Jurkat, Clone E6-1 (cell line): ENCODE results near the gene NSMF.

Experiments used
- DNase-seq: peaks from one replicate; pipeline ENCODE4 v3.0.0-alpha.2; 2011; ENCODE audit warnings: low read depth, low spot score
- H3K4me3 ChIP-seq: 2 replicates; pipeline ENCODE4 v1.5.1; 2011; ENCODE audit warnings: mild to moderate bottlenecking, low read length, control low read depth, moderate library complexity

NSMF gene

DNA sequence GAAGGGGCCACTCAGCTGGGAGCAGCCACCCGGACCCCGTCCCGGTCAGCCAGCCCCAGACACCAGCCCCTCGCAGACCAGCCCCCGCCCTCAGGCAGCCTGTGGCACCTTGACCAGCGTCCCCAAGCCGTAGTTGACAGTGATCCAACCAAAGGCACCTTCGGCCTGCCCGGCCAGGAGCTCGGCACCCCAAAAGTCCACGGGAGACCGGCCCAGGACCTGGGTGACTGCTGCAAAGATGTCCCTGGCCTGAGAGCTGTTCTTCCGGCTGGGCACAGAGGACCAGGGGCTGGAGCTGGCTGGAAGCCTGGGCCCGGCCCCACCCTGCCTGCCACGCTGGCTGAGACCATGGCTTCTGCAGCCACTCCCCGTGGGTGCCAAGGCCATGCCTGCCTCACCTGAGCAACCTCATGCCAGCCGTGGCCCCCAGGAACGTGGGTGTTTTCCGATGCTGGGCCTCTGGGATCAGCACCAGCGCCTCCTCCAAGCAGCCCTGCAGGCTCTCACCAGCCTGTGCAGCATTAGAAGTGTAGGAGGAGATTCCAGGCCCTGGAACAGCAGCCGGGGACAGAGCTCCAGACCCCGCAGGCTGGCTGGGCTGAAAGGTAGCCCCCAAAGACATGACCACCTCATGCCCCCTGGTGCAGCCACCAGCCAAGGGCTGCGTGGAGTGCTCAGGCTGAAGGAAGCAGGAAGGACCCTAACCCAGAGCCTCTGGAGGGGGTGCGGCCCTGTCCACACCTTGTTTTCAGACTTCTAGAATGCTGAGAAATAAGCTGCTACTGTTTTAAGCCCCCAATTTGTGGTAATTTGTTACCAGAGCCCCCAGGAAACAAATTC, 22.2 kb downstream of the NSMF start:
- no peak for DNase-seq
- H3K4me3 ChIP-seq, result no peak overlapping the region

DNA sequence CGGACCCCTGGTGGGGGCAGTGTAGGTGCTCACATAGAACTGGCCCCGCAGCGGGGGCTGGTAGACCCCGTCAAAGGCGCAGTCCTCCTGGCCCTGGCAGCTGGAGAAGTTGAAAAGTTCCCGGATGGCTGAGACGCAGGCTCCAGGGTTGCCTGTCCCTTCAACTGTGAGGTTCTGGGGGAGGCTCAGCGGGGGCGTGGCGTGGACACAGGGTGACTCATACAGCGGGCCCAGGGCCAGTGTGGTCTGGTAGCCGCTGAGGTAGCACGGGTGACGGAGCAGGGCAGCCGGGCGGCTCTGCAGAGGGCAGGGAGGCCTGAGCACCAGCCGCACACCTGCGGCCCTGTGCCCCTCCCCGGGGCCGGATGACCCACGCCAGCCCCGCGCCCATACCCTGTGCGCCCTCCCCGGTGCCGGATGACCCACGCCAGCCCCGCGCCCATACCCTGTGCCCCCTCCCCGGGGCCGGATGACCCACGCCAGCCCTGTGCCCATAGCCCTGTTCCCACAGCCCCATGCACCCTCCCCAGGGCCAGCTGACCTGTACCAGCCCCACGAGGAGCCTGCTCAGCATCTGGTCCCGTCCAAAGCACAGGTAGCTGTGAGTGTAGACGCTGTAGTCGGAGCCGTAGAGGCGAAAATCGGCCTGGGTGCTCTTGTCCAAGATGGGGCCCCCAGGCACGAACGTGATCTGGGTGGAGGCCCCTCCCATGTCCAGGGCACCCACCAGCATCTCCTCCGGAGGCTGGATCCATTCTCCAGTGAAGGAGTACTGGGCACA, 23.0 kb downstream of the NSMF start:
- H3K4me3 ChIP-seq, result no peak overlapping the region
- DNase-seq, result no peak

DNA sequence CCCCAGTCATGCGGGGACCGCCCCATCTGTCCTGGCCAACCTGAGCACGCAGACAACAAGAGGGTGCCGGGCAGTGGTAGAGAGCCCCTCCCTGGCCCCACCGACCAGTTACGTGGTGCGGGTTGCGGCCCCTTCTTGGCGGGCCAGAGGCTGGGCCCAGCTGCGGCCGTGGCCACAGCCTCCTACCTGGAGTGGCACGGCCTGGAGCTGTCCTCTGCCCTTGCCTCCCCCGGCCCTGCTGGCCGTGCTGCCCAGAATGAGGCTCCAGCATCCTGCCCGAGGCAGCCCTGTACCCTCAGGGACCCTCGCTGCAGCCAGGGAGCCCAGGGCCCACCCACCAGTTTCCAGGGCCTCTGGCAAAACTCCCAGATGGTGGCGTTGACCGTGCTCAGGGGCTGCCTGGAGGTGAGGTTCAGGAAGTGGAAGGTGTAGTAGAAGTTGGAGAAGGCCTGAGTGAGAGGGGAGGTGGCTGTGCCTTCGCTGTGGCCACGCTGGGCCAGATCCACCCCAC, 23.7 kb downstream of the NSMF start:
- no peak for DNase-seq
- no peak overlapping the region for H3K4me3 ChIP-seq

DNA sequence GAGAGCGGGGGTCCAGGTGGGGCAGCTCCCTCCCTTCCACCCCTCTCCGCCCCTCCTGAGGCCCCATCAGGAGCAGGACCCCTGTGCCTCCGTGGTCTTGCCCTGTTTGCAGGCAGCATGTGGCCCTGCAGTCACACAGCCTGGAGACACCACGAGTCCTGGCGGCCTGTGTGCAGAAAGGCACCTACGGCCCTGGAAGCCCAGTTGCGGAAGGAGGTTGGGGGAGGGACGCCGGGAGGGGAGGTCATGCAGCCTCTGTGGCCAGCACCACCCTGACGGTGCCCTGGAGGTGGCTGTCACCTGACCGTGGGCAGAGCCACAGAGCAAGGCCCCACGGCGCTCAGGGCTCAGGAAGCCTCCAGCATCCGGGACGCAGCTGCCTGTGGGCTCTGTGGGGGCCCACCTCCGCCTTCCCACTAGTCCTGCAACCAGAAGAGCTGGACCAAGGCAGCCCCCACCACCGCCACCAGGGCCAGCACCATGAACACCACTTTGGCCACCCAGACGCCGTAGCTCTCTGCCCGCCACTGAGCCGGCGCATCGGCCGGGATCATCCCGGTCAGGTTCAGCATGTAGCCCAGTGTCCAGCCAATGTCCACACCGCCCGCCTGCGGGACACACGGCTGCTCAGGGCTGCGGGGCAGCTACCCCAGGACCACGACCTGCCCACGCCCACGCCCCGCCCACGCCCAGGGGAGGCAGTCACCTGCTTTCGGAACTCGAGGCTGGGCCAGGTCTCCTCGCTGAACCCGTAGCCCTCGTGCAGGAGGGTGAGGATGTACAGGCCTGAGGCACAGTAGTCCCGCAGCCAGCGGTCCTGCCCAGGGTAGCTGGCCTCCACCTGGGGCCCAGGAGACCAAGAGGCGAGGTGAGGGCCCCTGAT, 24.4 kb downstream of the NSMF start:
- DNase-seq, result no peak
- H3K4me3 ChIP-seq, result no peak overlapping the region

DNA sequence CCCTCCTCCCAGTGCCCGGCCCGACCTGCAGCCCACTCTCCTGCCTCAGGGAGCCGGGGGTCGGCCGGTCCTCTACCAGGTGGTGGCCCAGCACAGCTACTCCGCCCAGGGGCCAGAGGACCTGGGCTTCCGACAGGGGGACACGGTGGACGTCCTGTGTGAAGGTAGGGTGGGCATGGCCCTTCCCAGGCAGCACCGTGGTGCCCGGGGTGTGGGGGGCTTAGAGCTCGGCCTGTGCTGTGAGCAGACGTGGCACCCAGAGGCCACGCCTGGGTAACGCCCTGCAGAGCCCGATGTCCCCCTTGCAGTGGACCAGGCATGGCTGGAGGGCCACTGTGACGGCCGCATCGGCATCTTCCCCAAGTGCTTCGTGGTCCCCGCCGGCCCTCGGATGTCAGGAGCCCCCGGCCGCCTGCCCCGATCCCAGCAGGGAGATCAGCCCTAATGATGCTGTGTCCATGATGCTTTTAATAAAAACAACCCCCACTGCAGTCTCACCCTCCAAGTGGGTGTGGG, 25.2 kb downstream of the NSMF start:
- H3K4me3 ChIP-seq, result no peak overlapping the region
- no peak for DNase-seq

DNA sequence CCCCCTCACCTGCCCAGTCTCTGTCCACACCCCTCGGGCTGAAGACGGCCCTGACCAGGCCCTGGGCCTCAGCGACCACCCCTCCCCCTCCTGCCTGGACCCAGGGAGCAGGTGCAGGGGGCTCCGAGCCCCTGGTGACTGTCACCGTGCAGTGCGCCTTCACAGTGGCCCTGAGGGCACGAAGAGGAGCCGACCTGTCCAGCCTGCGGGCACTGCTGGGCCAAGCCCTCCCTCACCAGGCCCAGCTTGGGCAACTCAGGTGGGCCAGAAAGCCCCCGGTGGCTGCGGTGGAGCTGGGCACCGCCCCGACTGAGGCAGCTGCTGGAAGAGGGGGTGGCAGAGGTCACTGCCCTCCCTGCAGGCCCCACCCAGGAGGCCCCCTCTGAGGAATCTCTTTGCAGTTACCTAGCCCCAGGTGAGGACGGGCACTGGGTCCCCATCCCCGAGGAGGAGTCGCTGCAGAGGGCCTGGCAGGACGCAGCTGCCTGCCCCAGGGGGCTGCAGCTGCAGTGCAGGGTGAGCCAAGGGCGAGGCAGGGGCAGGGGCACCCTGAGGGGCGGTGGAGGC, 25.7 kb downstream of the NSMF start:
- DNase-seq, result no peak
- no peak overlapping the region for H3K4me3 ChIP-seq

DNA sequence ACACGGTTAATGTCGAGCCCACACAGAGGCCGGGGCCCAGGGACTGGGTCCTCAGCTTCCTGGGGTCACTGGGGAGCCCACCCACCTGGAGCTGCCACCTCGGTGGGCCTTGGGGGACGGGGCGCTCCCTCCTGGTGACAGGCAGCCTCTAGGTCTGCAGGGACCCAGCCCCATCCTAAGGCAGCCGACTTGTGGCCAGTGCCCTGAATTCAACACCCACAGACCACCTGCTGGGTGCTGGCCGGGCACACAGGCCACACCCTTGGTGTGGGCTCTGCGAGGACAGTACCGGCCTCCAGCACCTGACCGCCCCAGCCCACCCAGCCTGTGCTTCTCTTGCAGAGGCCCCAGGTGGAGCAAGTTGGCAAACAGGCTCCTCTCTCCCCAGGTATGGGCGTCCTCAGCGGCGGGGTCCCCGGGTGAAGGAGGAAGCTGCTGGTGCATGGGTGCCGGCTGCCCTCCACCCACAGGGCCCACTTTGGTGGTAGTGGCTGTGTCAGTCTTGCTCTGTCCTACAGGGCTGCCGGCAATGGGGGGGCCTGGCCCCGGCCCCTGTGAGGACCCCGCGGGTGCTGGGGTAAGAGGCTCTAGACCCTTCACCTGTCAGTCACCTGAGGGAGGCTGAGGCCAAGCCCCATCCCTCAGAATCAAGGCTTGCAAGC, 26.3 kb downstream of the NSMF start:
- no peak for DNase-seq
- H3K4me3 ChIP-seq, result no peak overlapping the region

DNA sequence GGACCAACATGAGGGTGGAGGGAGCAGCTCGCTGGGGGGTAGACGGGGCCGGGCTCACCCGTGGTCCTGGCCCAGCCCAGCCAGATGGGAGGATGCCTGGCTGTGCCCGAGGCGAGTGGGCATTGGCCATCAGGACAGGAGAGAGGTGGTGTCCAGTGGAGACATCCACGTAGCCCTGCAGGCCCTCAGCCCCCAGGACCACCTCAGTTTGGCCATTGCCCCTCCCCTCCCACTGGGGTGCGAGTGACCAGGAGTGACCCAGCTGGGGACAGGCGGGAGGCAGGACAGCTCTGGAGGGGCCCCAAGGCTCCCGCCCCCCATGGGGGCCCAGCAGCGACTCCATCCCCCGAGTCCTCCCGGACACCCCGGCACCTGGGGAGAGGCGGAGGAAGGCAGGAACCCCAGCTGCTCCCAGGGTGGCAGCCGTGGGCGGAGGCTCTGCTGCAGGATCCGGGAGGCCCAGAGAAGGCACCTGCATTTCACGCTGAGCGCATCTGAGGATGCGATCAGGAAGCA, 27.7 kb downstream of the NSMF start:
- H3K4me3 ChIP-seq, result no peak overlapping the region
- no peak for DNase-seq

DNA sequence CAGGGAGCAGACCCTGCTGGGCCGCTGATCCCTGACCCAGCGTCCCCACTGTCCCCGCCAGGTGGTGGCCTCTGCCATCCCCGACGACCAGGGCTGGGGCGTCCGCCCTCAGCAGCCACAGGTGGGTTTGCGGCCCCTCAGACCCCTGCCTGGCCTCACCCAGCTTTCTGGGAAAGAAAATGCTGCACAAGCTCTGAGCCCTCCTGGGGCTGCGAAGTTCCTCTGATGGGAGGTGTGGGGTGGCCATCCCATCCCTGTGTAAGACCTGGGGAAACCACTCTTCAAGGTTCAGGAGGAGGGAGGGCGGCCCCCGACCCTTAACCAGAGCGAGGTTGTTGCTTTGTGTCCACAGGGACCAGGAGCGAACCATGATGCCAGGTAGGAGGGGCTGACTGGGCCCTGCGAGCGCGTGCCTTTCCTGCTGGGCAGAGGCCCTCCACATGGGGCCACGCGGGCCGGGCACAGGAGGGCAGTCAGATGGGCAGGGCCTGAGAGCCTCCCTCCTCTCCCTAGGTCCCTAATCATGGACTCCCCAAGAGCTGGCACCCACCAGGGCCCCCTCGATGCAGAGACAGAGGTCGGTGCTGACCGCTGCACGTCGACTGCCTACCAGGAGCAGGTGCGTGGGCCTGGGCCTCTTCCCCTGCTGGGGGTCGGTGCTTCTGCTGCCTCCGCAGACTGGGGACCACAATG, 28.3 kb downstream of the NSMF start:
- no peak for DNase-seq

DNA sequence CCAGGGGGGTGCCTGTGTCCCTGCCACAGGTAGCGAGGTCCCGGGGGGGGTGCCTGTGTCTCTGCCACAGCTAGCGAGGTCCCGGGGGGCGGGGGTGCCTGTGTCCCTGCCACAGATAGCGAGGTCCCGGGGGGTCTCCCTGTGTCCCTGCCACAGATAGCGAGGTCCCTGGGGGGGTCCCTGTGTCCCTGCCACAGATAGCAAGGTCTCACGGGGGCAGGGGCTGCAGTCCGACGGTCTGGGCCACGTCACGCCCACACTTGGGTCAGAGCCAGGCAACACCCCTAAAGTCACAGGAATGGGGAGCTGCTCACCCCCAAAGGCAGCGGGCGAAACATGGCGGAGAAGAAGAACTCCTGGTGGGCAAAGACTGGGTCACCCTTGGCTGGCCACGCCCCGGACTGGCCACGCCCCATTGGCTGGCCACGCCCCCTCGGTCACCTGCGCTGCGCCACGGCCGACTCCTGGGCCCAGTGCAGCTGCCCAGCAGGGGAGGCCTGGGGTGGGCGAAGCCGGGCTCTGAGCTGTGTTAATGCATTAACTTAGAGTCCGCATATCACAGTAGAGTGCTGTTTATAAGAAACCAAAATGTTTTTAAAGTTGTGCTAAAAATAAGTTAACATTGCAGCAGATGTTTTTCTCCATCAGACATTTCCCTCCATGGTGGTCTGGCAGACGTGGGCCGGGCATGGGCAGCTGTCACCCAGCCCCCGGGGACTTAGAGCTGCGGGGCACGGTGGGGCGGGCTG, 29.0 kb downstream of the NSMF start:
- no peak for DNase-seq
- H3K4me3 ChIP-seq, result no peak overlapping the region

More for the DNA sequence above, 28.3 kb downstream of the NSMF start:
- no peak overlapping the region for H3K4me3 ChIP-seq

DNA sequence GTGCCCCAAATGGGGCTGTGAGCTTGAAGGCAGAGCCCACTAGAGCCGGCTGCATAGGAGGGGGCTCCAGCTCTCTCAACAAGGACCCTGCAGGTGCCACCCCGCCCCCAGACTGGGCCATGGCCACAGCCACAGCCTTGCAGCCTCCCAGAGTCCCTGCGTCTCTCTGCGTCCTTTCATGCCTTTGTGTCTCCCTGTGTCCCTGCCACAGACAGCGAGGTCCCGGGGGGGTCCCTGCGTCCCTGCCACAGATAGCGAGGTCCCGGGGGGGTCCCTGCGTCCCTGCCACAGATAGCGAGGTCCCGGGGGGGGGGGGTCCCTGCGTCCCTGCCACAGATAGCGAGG, 29.6 kb downstream of the NSMF start:
- no peak for DNase-seq
- no peak overlapping the region for H3K4me3 ChIP-seq

DNA sequence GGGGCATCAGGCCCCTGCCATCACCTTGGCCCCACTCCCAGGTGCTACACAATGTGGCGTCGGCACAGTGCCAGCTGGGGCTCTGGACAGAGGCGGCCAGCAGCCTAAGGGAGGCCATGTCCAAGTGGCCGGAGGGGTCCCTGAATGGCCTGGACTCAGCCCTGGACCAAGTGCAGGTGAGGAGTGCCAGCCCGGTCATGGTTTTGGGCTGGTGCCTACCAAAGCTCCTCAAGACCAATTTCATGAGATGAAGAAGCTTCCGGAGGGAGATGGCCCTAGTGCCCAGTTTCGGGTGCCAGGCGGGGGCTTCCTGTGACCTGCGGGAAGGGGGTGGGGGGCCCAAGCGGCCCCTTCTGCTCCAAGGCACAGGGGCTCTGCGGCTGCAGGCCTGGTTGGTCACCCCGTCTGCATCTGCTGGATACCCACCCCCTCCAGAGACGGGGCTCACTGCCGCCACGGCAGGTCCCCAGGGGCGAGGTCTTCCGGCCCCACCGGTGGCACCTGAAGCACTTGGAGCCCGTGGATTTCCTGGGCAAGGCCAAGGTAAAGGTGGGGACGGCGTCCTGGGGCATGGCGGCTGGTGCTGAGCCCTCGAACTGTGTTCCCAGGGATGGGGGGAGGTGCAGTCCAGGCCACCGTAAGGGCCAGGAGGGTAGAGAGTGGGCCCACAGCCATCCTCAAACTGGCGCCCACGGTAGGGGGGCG, 30.1 kb downstream of the NSMF start:
- no peak for DNase-seq
- H3K4me3 ChIP-seq, result no peak overlapping the region

DNA sequence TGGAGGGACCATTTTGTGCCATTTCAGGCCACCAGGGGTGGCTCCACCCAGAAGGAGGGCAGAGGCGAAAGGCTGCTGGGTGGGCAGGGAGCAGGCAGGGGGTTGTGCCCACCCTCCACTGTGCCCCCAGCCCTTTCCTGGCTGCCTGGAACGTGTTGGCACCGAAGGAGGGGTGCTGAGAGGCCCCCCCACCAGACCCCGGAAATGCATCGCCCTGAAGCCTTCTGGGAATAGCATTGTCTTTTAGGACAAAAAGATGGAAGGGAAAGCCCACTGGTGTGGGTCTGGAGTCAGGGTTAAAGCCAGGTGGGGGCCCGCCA, 30.9 kb downstream of the NSMF start:
- no peak overlapping the region for H3K4me3 ChIP-seq
- DNase-seq, result no peak

DNA sequence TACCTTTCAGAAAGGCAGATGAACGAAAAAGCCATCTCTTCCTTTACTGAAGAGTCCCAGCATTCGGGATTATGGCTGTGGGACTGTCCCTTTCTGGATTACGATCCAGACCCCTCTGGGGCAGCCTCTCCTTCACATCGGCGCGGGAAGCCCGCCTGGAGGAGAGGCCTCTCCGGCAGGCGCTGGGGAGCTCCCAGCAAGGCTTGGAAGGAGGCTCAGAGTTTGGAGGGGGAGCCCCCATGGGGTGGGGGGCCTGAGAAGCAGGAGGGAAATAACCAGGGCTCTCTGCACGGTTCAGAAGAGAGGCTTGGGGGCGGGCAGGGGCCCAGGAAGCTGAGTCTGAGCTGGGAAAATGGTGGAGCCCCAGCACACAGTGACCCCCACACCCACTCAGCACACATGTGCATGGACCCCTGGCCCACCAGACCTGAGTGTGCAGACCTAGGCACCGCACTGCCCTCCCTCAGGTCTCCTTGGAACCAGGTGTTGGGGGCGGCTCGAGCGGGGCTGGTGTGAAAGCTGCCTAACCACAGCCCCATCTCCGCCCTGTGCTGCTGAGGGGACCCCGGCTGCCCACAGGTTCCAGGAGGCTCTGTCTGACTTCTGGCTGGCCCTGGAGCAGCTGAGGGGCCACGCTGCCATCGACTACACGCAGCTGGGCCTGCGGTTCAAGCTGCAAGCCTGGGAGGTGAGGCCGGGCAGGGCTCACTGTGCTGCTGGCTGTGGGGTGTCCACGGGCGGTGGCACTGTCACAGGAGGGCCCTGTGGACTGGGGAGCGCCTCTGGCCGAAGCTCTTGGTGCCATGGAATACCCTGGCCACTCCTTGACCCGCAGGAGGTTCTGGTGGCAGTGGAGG, 31.5 kb downstream of the NSMF start:
- DNase-seq, result no peak
- no peak overlapping the region for H3K4me3 ChIP-seq

DNA sequence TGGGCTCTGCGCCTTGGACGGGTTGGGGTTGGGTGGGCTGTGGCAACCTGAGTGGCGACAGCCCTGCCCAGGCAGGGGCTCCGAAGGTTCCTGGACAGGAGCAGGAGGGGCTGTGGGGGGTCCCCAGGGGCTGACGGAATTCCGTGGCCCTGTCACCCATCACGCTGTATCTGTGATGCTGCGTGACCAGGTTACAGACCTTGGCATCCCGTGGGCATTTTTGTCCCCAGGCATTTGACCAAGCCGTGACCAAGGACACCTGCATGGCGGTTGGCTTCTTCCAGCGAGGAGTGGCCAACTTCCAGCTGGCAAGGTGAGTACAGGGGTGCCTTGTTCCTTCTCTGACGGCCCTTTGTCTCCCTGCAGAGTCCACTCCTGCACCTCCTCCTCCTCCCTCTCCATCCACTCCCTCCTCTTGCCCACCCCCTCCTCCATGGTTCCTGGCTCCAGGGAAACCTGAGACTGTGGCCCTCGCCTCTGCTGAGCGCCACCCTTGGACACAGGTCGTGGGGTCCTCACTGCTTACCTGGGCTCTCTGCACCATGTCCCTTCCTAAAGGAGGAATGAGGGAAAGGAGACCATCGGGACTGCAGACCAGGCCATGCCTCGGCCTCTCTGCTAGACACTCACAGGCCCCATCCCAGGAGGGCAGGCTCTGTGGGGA, 33.0 kb downstream of the NSMF start:
- no peak overlapping the region for H3K4me3 ChIP-seq
- no peak for DNase-seq
